NOMO-1 (cell line): ENCODE data around the gene NEGR1.

Experiments
- DNase-seq, 2 experiments: peaks; one replicate each; lab custom pipeline; 2025; ENCODE audit not compliant: unreplicated experiment in 2 of 2; lab: John Stamatoyannopoulos, UW

Gene NEGR1

DNA sequence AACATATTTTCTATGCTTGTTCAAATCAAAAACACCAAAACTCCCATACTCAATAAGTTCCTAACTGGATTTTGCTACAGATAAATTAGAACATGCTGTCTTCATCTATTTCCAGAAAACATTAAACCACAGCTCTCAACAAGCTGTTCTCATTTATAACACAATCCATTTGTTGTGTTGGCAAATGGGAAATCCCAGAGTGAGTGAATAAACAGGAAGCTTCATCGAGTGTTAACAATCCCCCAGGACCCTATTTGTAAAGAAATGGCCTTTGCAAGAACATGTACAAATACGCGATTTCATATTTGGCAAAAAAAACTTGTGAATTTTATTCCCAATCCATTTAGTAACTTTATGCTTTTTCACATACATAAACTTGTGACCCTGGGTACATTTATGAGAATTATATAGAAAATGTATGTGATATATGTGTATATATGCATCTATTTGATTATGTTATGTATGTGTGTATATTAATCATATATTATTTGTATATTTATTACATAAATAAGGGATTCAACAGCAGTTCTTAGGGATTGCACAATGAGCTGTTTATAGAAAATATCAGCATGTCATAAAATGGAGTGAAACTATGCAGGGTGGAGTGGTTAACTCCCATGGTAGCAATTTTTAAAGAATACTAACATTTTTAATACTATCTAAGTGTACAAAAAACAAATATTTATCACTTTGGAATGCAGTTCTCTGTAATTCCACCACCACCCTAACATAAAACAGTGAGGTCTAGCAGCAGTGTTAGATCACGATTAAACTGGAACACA is 160.0 kb downstream of the NEGR1 start:
- no peak for DNase-seq

- no peak for DNase-seq
Measured at GRCh38 chr1:72119491-72119890, 162.8 kb downstream of the NEGR1 start.

- no peak for DNase-seq
Measured at GRCh38 chr1:72117621-72118020, 164.7 kb downstream of the NEGR1 start.

DNA sequence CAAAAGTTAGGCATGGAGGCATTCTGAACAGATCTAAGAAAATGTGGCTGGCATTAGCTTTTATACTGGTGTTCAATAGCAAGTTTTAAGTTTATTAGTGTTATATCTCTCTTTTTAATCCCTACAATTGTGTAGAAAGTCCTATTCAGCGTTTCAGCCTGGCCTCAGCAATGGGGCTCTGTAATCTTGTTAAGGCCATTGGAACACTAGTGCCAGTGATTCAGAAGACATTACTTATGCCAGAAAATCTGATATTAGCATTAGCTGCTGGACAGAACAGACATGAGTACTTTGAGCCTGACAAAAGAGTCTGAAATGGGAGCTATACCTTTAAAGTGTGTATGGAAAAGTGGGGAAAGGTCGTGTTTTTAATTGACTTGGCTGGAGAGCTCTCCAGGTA is 167.0 kb downstream of the NEGR1 start:
- DNase-seq, result no peak

- peak; percentile 11 to 35 for DNase-seq
Measured at GRCh38 chr1:72111662-72112061, 170.7 kb downstream of the NEGR1 start.

- DNase-seq, result no peak
Measured at GRCh38 chr1:72109916-72110315, 172.4 kb downstream of the NEGR1 start.

- DNase-seq, result no peak
Measured at GRCh38 chr1:72105201-72105600, 177.1 kb downstream of the NEGR1 start.

- DNase-seq, result no peak
Measured at GRCh38 chr1:72101840-72102632, 180.3 kb downstream of the NEGR1 start.

DNA sequence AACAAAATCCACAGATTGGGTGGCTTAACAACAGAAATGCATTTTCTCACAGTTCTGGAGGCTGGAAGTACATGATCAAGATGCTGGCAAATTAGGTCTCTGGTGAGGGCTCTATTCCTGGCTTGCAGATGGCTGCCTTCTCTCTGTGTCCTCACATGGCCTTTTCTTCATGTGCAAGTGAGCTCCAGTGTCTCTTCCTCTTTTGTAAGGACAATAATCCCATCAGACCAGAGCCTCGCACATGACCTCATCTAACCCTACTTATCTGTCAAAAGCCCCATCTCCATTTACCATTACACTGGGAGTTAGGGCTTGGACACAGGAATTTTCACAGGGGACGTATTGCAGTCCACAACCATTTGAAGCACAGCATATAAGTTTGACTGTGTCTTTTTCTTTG is 181.6 kb downstream of the NEGR1 start:
- peak; percentile 3 to 19 for DNase-seq

DNA sequence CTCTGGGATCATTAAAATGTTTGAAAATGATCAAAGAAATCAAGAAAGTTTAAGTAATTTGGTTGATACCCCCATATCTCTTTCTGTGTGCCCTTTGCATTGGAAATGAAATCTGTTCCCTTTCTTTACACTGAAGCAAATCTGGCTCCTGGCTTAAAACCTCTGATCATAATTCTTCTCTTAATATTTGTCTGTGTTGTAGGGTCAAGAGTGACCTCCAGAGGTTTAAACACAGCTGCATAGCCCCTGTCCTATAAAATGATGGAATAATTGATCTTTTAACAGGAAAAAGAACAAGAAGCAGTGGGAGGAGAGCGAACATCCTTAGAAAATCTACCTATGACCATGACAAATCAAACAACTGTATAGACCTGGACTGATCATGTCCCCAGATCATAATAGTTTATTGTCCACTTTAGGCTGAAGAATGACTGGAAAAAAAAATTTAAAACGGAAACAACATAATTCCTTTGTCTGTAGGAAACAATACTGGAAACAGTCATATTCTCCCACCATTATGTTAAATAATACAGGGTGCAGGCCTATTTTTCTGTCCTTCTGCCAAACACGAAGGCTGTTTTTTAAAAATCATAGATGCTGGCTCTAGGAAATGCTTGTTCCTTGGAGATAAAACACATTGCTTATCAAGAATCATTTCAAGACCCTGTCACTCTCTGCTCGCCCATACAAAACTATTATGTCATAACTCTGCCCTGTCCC is 184.3 kb downstream of the NEGR1 start:
- no peak for DNase-seq

DNA sequence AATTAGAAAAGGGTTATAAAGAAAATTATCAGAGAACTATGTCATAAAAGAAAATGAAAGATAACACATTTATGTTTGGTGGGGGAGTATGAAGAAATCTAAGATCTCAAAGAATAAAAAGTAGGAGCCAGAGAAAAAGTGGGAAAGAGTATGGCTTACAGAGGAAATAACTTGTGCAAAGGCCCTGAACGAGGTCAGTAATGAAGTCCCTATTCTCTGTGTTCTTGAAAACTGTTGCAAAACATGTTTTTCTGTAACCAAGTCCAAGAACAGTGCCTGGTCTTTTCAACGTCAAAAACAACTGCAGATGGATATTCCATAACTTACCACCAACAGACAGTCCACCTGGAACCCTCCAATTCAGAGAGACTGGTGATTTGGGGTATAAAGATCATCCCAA is 188.1 kb downstream of the NEGR1 start:
- DNase-seq, result no peak

DNA sequence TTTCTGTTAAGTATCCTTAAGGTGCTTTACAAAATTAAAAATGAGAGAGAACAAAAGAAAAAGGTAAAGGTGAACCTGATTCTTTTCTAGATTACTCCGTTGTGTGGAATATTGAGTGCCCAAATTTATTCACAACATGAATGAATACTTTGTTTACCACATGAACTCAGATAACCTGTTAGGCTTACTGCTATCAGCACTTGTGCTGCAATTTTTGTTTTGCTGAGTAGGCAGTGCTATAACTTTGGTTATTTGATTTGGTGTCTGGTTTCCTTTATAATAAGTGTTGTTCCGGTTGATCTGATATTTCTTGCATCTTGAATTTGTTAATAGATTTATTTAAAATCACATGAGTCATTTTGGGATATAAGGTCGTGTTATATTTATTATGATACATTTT is 195.9 kb downstream of the NEGR1 start:
- no peak for DNase-seq

DNA sequence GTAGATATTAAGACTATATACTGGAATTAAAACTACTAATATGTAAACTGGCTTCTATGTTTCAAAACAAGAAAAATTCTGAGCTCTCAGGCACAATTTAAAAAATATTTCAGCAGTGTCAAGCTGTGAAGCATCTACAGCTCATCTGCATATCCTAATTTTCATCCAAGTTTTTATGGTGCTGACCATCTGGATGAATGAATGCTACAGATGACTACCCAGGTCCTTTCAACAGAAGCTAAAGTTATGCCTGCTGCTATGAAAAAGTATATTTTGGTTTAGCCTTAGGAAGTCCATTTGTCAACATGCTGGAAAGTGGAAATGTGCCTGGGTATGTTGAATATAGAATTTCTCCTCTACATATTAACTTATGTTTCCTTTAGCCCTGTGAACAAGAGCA is 206.9 kb downstream of the NEGR1 start:
- no peak for DNase-seq

DNA sequence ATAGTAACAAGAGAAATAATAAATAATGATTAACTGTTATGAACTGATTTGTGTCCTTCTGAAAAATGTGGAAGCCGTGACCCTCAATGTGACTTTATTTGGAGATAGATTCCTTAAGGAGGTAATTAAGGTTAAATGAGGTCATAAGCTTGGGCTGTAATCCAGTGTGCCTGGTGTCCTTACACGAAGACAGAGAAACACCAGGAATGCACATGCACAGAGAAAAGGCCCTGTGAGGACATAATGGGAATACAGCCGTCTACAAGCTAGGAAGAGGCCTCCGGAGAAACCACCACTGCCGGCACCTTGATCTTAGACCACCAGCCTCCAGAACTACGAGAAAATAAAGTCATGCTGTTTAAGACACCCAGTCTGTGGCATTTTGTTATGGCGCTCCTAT is 215.9 kb downstream of the NEGR1 start:
- no peak for DNase-seq

DNA sequence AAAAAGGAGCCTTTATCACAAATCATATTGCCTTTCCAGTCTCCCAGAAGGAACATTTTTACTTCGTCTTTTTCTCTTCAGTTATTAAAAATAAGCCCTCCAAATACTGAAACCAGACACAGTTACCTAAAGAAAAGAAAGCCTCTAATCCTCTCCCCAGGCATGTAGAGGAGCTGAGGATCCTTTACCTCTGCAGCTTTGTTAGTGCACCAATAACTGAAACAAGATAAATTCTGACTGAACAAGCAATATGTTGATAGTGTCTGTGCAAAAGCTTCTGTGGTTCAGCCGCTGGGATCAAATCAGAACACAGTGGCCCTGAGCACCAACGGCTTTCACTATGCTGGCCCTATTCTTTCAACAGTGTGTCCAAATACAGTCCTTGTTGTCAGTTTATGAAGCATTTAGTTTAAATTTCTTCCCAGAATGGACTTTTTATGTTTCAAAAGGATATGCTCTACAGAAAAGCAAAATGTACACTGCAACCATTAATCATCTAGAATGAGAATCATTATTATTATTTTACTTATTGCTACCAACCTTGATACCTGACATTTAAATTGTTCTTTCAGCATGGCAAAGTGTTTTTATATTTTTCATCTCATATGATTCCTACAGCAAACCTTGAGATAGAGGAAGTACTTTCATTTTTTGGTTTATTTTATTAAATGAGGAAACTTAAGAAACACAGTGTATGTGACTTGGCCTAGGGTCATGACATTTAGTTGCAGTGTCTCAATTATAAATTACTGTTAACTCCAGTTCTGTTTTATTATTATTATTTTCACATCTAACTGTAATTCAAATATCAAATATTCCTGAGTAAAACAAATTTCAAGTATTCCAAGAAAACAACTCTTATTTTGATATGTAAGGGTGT is 217.9 kb downstream of the NEGR1 start:
- DNase-seq, result peak in 1 of 2 experiments; percentile 17

GRCh38 chr1:72063364-72064044 is 218.8 kb downstream of the NEGR1 start:
- no peak for DNase-seq

DNA sequence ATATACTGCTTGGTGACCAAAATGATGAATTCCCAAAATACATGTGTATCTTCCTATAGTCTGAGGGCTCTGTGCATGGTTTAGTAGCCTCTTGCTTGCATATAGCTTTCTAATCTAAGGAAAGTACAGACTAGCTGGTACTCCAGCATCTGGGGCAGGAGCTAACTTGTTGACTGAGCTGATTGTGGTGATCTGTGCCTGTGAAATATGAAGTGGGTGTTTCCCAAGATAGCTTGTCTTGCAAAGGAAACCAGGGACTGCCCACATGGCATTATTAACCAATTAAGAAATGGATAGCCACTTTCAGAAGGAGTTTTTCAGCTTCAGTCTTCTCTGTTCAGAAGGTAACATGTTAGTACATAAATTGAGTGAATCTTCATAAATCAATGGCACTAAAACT is 219.8 kb downstream of the NEGR1 start:
- peak in 1 of 2 experiments; percentile 28 for DNase-seq

DNA sequence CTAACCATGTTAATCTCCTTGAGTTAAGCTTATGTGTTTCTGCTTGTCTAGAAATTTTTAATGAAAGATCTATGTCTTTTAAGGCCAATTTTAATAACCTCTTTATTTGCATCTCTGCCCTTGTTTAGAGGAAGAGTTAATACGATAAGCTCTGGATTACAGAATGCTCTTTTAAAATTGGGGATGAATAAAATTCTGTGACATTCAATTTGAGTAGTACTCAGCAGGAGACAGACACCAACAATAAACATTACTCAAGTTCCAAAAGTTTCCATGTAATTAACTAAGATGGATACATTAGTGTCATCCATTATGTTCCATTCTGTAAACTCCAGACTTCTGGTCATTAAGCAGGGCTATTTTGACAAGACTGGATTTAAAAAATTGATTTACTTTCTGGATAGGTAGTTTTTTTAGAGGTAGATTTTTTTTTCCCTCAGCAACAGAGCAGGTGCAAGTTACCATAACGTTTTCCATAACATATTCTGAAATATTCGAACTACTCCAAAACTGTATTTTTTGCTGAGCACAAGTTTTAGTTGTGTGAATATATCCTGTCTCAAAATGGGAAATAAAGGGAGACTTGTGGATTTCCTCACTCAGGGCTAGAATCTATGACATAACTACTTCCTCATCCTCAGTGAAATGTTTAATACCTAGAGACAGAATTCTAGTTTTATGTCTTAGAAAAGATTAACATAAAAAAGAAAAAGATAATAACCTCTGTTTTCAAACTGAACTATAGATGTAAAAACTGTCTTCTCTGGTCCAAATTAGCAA is 221.7 kb downstream of the NEGR1 start:
- peak in 1 of 2 experiments; percentile 12 for DNase-seq

DNA sequence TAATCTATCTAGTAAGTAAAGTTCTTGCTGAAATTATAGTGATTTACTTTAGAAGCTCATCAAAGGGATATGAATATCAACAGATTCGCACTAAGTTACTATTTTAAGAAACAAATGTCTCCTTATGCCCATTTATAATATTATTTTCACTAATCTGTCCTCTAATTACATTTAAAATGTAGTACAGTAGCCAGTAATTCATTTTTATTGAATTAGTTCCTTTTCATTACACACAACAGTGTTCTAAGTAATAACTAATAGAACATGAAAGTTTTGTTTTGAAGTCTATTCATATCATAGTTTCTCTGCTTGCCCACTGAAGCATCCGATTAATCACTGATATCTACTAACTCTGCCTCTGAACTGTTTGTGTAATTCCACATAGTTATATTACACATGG is 225.8 kb downstream of the NEGR1 start:
- no peak for DNase-seq
